HepG2 (cell line): Measurements from ENCODE around the gene LRRC10B. TPM values are rescaled to one million over a fixed set of nuclear protein-coding genes. Genes with fewer than 3 reads are reported as not detected.
A peak's percentile ranks its signal among the peaks of the same experiment; 100 is the strongest.

Source experiments
- FOXM1 ChIP-seq: sonication (generic); formaldehyde crosslinking; IDR thresholded peaks from 2 replicates; pipeline ENCODE4 v1.5.0; 2020; ENCODE audit warnings: missing genetic modification reagents
- GMEB1 ChIP-seq: sonication (generic); formaldehyde crosslinking; IDR thresholded peaks from 2 replicates; pipeline ENCODE4 v1.5.1; 2020; ENCODE audit warnings: missing genetic modification reagents, mild to moderate bottlenecking, borderline replicate concordance
- KDM2A ChIP-seq: sonication (generic); formaldehyde crosslinking; IDR thresholded peaks from 2 replicates; pipeline ENCODE4 v1.4.0; 2020; ENCODE audit warnings: low read depth, missing genetic modification reagents, borderline replicate concordance
- MXD4 ChIP-seq: IDR thresholded peaks from 2 replicates; pipeline ENCODE4 v1.6.1; 2016; ENCODE audit warnings: mild to moderate bottlenecking, missing biosample characterization, missing genetic modification reagents
- MYC ChIP-seq: sonication (generic); formaldehyde crosslinking; IDR thresholded peaks from 2 replicates; pipeline ENCODE4 v1.9.0; 2021; ENCODE audit warnings: missing genetic modification reagents, borderline replicate concordance
- NR3C1 ChIP-seq: sonication (generic); formaldehyde crosslinking; IDR thresholded peaks from 2 replicates; pipeline ENCODE4 v1.4.0; 2020; ENCODE audit warnings: missing genetic modification reagents
- POLR2G ChIP-seq: fragments of 200-400 bp; formaldehyde crosslinking; IDR thresholded peaks from 2 replicates; pipeline ENCODE4 v1.6.1; 2018; ENCODE audit warnings: mild to moderate bottlenecking, low read depth, low read length, moderate library complexity
- RBM22 ChIP-seq: fragments of 200-400 bp; formaldehyde crosslinking; optimal IDR thresholded peaks from 2 replicates; pipeline ENCODE3; 2017; ENCODE audit warnings: mild to moderate bottlenecking, low read length, moderate library complexity
- SIX1 ChIP-seq: sonication (generic); formaldehyde crosslinking; IDR thresholded peaks from 2 replicates; pipeline ENCODE4 v1.4.0; 2020; ENCODE audit warnings: missing genetic modification reagents, borderline replicate concordance
- SOX6 ChIP-seq, 2 experiments: fragments of 450-650 bp in 1 of 2; sonication (generic) in 1 of 2; formaldehyde crosslinking in 1 of 2; IDR thresholded peaks; 2 replicates each; pipeline versions ENCODE4 v1.4.0 to v1.6.1; 2017 to 2020; ENCODE audit warnings: antibody characterized with exemption in 1 of 2, mild to moderate bottlenecking in 1 of 2, missing genetic modification reagents in 1 of 2
- TCF7L2 ChIP-seq: IDR thresholded peaks from 2 replicates; pipeline ENCODE4 v1.6.1; 2011; ENCODE audit warnings: mild to moderate bottlenecking, low read depth, low read length, moderate library complexity
- ZFP36L2 ChIP-seq: sonication (generic); formaldehyde crosslinking; IDR thresholded peaks from 2 replicates; pipeline ENCODE4 v1.4.0; 2020; ENCODE audit warnings: missing genetic modification reagents
- ZNF577 ChIP-seq: sonication (generic); formaldehyde crosslinking; IDR thresholded peaks from 2 replicates; pipeline ENCODE4 v1.4.0; 2020; ENCODE audit warnings: mild to moderate bottlenecking, low read depth, missing genetic modification reagents, borderline replicate concordance
- ZNF580 ChIP-seq: IDR thresholded peaks from 2 replicates; pipeline ENCODE4 v1.6.1; 2016; ENCODE audit warnings: low read depth, borderline replicate concordance
- ZNF780A ChIP-seq: sonication (generic); formaldehyde crosslinking; IDR thresholded peaks from 2 replicates; pipeline ENCODE4 v1.8.0; 2022; ENCODE audit warnings: mild to moderate bottlenecking, missing genetic modification reagents, moderate library complexity
- polyA plus RNA-seq, 8 experiments: library from polyadenylated mRNA; depleted of rRNA in 3 of 8; stranded (reverse) in 7 of 8; unstranded in 1 of 8; fragments of >200 nt; fragmentation: Illumina TruSeq in 4 of 8; extraction: Trizol in 4 of 8; gene quantifications; 2 replicates each; pipeline versions ENCODE4 v1.2.1 to v1.2.3, GENCODE V29; 2011 to 2016; ENCODE audit warnings: low read depth in 4 of 8, missing spikeins in 1 of 8, mixed read lengths in 1 of 8; ENCODE audit not compliant: insufficient read depth in 1 of 8
- total RNA-seq, 5 experiments: library from RNA; depleted of rRNA; stranded (reverse); fragments of >200 nt; fragmentation: Illumina TruSeq; extraction: Trizol; gene quantifications; 2 replicates each; pipeline ENCODE4 v1.2.3, GENCODE V29; 2016; ENCODE audit warnings: low read depth in 1 of 5

The LRRC10B gene
- total and polyA plus RNA-seq, 2 of the 13 experiments (the other 11 are each of a cell fraction or from before 2014, with no cell fraction given): not detected

- TF ChIP-seq GMEB1 (CRISPR knock-in tag) (no peak), ZNF577 (CRISPR knock-in tag) (no peak), SIX1 (CRISPR knock-in tag) (no peak), SOX6 (IDR thresholded peaks at IDR 0.05) (no peak), SOX6 (CRISPR knock-in tag; IDR thresholded peaks at IDR 0.05) (no peak), NR3C1 (CRISPR knock-in tag) (no peak), ZNF780A (no peak), RBM22 (no peak), MYC (CRISPR knock-in tag) (no peak), FOXM1 (CRISPR knock-in tag) (no peak), TCF7L2 (no peak), KDM2A (CRISPR knock-in tag) (peak; percentile 47; the same call in 1 of the 2 replicates), ZNF580 (CRISPR knock-in tag) (no peak), MXD4 (CRISPR knock-in tag) (no peak), POLR2G (no peak), ZFP36L2 (CRISPR knock-in tag) (no peak)
These were observed 8.4 kb downstream of the LRRC10B start (continued) for GRCh38 chr11:61516675-61517572.
